Measurements from ENCODE around the gene PPM1E. TPM values are rescaled to one million over a fixed set of nuclear protein-coding genes. Genes with fewer than 3 reads are reported as not detected.

PPM1E gene
- total RNA-seq, 4 donors from 2014 or later = 0.35 to 0.92 (median 0.44) TPM

- Histone ChIP-seq H3K4me1 (no peaks in the 10 kb centered on the region), H3K36me3 (no peaks in the 10 kb centered on the region), H3K27ac (no peak overlapping the region), H3K9me3 (no peaks in the 10 kb centered on the region), H3K27me3 (no peaks in the 10 kb centered on the region), H3K4me3 (no peak overlapping the region)
- TF ChIP-seq POLR2AphosphoS5 (IDR thresholded peaks at IDR 0.05) (no peak), CTCF (IDR thresholded peaks at IDR 0.05) (no peak), POLR2A (IDR thresholded peaks at IDR 0.05) (no peak), EP300 (IDR thresholded peaks at IDR 0.05) (no peak)
- 84 to 92% methylated on average over 3 of the region's 3 CpGs for WGBS, 2 donors (ENCODE audit: low coverage in 1 of 2)
- ATAC-seq = no peak
These were observed 225.2 kb downstream of the PPM1E start for GRCh38 chr17:58980706-58981481.

- Histone ChIP-seq H3K4me1 (no peaks in the 10 kb centered on the region), H3K27me3 (no peaks in the 10 kb centered on the region), H3K36me3 (peaks cover 0 to 4% of the 10 kb centered on the region in 2 donors), H3K9me3 (no peaks in the 10 kb centered on the region), H3K4me3 (no peak overlapping the region), H3K27ac (no peak overlapping the region)
- 79 to 95% methylated on average over 3 of the region's 3 CpGs for WGBS, 2 donors (ENCODE audit: low coverage in 1 of 2)
- TF ChIP-seq EP300 (IDR thresholded peaks at IDR 0.05) (no peak), POLR2AphosphoS5 (IDR thresholded peaks at IDR 0.05) (no peak), POLR2A (IDR thresholded peaks at IDR 0.05) (no peak), CTCF (IDR thresholded peaks at IDR 0.05) (no peak)
- no peak for ATAC-seq
These were observed 227.0 kb downstream of the PPM1E start for GRCh38 chr17:58982626-58983025.

GRCh38 chr17:58985367-58985766 is 229.7 kb downstream of the PPM1E start:
- no peaks in the 10 kb centered on the region for H3K4me1 ChIP-seq
- no peaks in the 10 kb centered on the region for H3K27me3 ChIP-seq
- ATAC-seq = no peak
- H3K36me3 ChIP-seq = peaks cover 0 to 4% of the 10 kb centered on the region in 2 donors
- H3K4me3 ChIP-seq = no peak overlapping the region
- no peak overlapping the region for H3K27ac ChIP-seq
- TF ChIP-seq EP300 (IDR thresholded peaks at IDR 0.05) (no peak), POLR2AphosphoS5 (IDR thresholded peaks at IDR 0.05) (no peak), POLR2A (IDR thresholded peaks at IDR 0.05) (no peak), CTCF (IDR thresholded peaks at IDR 0.05) (no peak)
- 75 to 88% methylated on average over 6 of the region's 6 CpGs for WGBS, 2 donors (ENCODE audit: low coverage in 1 of 2)
- no peaks in the 10 kb centered on the region for H3K9me3 ChIP-seq

GRCh38 chr17:58985971-58986370 is 230.3 kb downstream of the PPM1E start:
- TF ChIP-seq EP300 (IDR thresholded peaks at IDR 0.05) (no peak), CTCF (IDR thresholded peaks at IDR 0.05) (no peak), POLR2A (IDR thresholded peaks at IDR 0.05) (no peak), POLR2AphosphoS5 (IDR thresholded peaks at IDR 0.05) (no peak)
- H3K27ac ChIP-seq = no peak overlapping the region
- no peaks in the 10 kb centered on the region for H3K27me3 ChIP-seq
- no peak overlapping the region for H3K4me3 ChIP-seq
- H3K4me1 ChIP-seq = no peaks in the 10 kb centered on the region
- H3K9me3 ChIP-seq = no peaks in the 10 kb centered on the region
- H3K36me3 ChIP-seq = peaks cover 0 to 4% of the 10 kb centered on the region in 2 donors
- no peak for ATAC-seq
- WGBS, 2 donors (ENCODE audit: low coverage in 1 of 2) = 98% methylated on average over 5 of the region's 6 CpGs; no CpG with 5 or more reads in 1 of the 2 donors

GRCh38 chr17:58989629-58990028 is 234.0 kb downstream of the PPM1E start:
- ATAC-seq = no peak
- Histone ChIP-seq H3K27ac (no peak overlapping the region), H3K36me3 (peaks cover 0 to 13% of the 10 kb centered on the region in 2 donors), H3K4me3 (no peak overlapping the region), H3K4me1 (no peaks in the 10 kb centered on the region), H3K27me3 (no peaks in the 10 kb centered on the region), H3K9me3 (no peaks in the 10 kb centered on the region)
- no peak for TF ChIP-seq CTCF (IDR thresholded peaks at IDR 0.05)
- WGBS, 2 donors (ENCODE audit: low coverage in 1 of 2) = 41 to 50% methylated on average over 2 of the region's 2 CpGs
